Measurements from ENCODE around the gene ANKRD6. TPM values are rescaled to one million over a fixed set of nuclear protein-coding genes. Genes with fewer than 3 reads are reported as not detected.

ANKRD6 gene
- total RNA-seq, 8 experiments from 2014 or later: 2.6 to 52.4 (median 33.7) TPM

GRCh38 chr6:89483111-89483720 lies 50.3 kb downstream of the ANKRD6 start:
- no peak overlapping the region for H3K4me3 ChIP-seq
- peak; percentile 76 to 99 (median 93) for ATAC-seq (replicated peaks in 6 of 8)
- in situ Hi-C loops (cut with MboI; ENCODE audit: low pct_unique_long_range_greater_than_20kb in 2 of 9, low sequenced_read_pairs in 9 of 9, unreplicated experiment in 9 of 9): no loop called here
- H3K27ac ChIP-seq: peak overlapping the region; percentile 14 to 27
- H3K4me1 ChIP-seq (replicated peaks in 1 of 2): peaks cover 17 to 39% of the 10 kb centered on the region in 2 donors
- WGBS, 10 experiments: 0 to 61% (median 27%) methylated on average over 1 to 6 of the region's 7 CpGs; no CpG with 5 or more reads in 1 of the 10 experiments

- H3K4me3 ChIP-seq: no peak overlapping the region
- ATAC-seq (replicated peaks in 6 of 8): no peak
- peaks cover 20 to 39% of the 10 kb centered on the region in 2 donors for H3K4me1 ChIP-seq (replicated peaks in 1 of 2)
- in situ Hi-C loops (cut with MboI; ENCODE audit: low pct_unique_long_range_greater_than_20kb in 2 of 9, low sequenced_read_pairs in 9 of 9, unreplicated experiment in 9 of 9): no loop called here
- H3K27ac ChIP-seq: no peak overlapping the region
- 23 to 100% (median 100%) methylated on average over 1 to 3 of the region's 3 CpGs; no CpG with 5 or more reads in 1 of the 10 experiments for WGBS, 10 experiments
These were observed 52.4 kb downstream of the ANKRD6 start for GRCh38 chr6:89485320-89485719.

GRCh38 chr6:89487864-89488263 lies 54.9 kb downstream of the ANKRD6 start:
- H3K4me3 ChIP-seq: no peak overlapping the region
- no peak for ATAC-seq (replicated peaks in 6 of 8)
- in situ Hi-C loops (cut with MboI; ENCODE audit: low pct_unique_long_range_greater_than_20kb in 2 of 9, low sequenced_read_pairs in 9 of 9, unreplicated experiment in 9 of 9): no loop called here
- H3K4me1 ChIP-seq (replicated peaks in 1 of 2): peaks cover 16 to 27% of the 10 kb centered on the region in 2 donors
- H3K27ac ChIP-seq: no peak overlapping the region
- WGBS, 10 experiments: 20 to 100% (median 88%) methylated on average over 1 of the region's 1 CpG; no CpG with 5 or more reads in 4 of the 10 experiments

GRCh38 chr6:89488438-89488837 lies 55.5 kb downstream of the ANKRD6 start:
- Histone ChIP-seq H3K4me1 (replicated peaks in 1 of 2) (peaks cover 10 to 21% of the 10 kb centered on the region in 2 donors), H3K4me3 (no peak overlapping the region), H3K27ac (no peak overlapping the region)
- no peak for ATAC-seq (replicated peaks in 6 of 8)
- in situ Hi-C loops (cut with MboI; ENCODE audit: low pct_unique_long_range_greater_than_20kb in 2 of 9, low sequenced_read_pairs in 9 of 9, unreplicated experiment in 9 of 9): no loop called here

- Histone ChIP-seq H3K4me1 (replicated peaks in 1 of 2) (peaks cover 4 to 14% of the 10 kb centered on the region in 2 donors), H3K4me3 (no peak overlapping the region), H3K27ac (no peak overlapping the region)
- 0 to 55% (median 50%) methylated on average over 1 to 3 of the region's 3 CpGs; no CpG with 5 or more reads in 5 of the 10 experiments for WGBS, 10 experiments
- no peak for ATAC-seq (replicated peaks in 6 of 8)
- in situ Hi-C loops (cut with MboI; ENCODE audit: low pct_unique_long_range_greater_than_20kb in 2 of 9, low sequenced_read_pairs in 9 of 9, unreplicated experiment in 9 of 9): no loop called here
These were observed 56.1 kb downstream of the ANKRD6 start for GRCh38 chr6:89489078-89489477.

GRCh38 chr6:89492025-89492640 lies 59.2 kb downstream of the ANKRD6 start:
- in situ Hi-C loops (cut with MboI; ENCODE audit: low pct_unique_long_range_greater_than_20kb in 2 of 9, low sequenced_read_pairs in 9 of 9, unreplicated experiment in 9 of 9): no loop called here
- peak in 1 of 8 experiments; percentile 48 for ATAC-seq (replicated peaks in 6 of 8)
- H3K4me1 ChIP-seq (replicated peaks in 1 of 2): peaks cover 0 to 3% of the 10 kb centered on the region in 2 donors
- 54 to 100% (median 75%) methylated on average over 2 to 7 of the region's 7 CpGs for WGBS, 10 experiments
- H3K4me3 ChIP-seq: no peak overlapping the region
- H3K27ac ChIP-seq: no peak overlapping the region

- WGBS, 10 experiments: 0 to 100% (median 100%) methylated on average over 1 to 2 of the region's 3 CpGs; no CpG with 5 or more reads in 3 of the 10 experiments
- Histone ChIP-seq H3K4me1 (replicated peaks in 1 of 2) (peaks cover 2 to 3% of the 10 kb centered on the region in 2 donors), H3K27ac (no peak overlapping the region), H3K4me3 (no peak overlapping the region)
- in situ Hi-C loops (cut with MboI; ENCODE audit: low pct_unique_long_range_greater_than_20kb in 2 of 9, low sequenced_read_pairs in 9 of 9, unreplicated experiment in 9 of 9): no loop called here
- ATAC-seq (replicated peaks in 6 of 8): no peak
These were observed 61.3 kb downstream of the ANKRD6 start for GRCh38 chr6:89494131-89494793.

- no peak for ATAC-seq (replicated peaks in 6 of 8)
- peaks cover 15 to 20% of the 10 kb centered on the region in 2 donors for H3K4me1 ChIP-seq (replicated peaks in 1 of 2)
- H3K27ac ChIP-seq: no peak overlapping the region
- H3K4me3 ChIP-seq: no peak overlapping the region
- in situ Hi-C loops (cut with MboI; ENCODE audit: low pct_unique_long_range_greater_than_20kb in 2 of 9, low sequenced_read_pairs in 9 of 9, unreplicated experiment in 9 of 9): no loop called here
- 20 to 100% (median 73%) methylated on average over 1 to 7 of the region's 7 CpGs; no CpG with 5 or more reads in 4 of the 10 experiments for WGBS, 10 experiments
These were observed 63.1 kb downstream of the ANKRD6 start for GRCh38 chr6:89495961-89496535.

- 20 to 100% (median 39%) methylated on average over 1 to 3 of the region's 3 CpGs; no CpG with 5 or more reads in 2 of the 10 experiments for WGBS, 10 experiments
- Histone ChIP-seq H3K4me3 (no peak overlapping the region), H3K27ac (peak overlapping the region; percentile 3 to 24), H3K4me1 (replicated peaks in 1 of 2) (peaks cover 34 to 53% of the 10 kb centered on the region in 2 donors)
- in situ Hi-C loops (cut with MboI; ENCODE audit: low pct_unique_long_range_greater_than_20kb in 2 of 9, low sequenced_read_pairs in 9 of 9, unreplicated experiment in 9 of 9): no loop called here
- peak in 5 of 8 experiments; percentile 58 to 83 (median 72) for ATAC-seq (replicated peaks in 6 of 8)
These were observed 67.7 kb downstream of the ANKRD6 start for GRCh38 chr6:89500611-89501010.

GRCh38 chr6:89501222-89501621 lies 68.3 kb downstream of the ANKRD6 start:
- Histone ChIP-seq H3K4me3 (no peak overlapping the region), H3K27ac (peak overlapping the region in 1 of 2 donors; percentile 15), H3K4me1 (replicated peaks in 1 of 2) (peaks cover 34 to 53% of the 10 kb centered on the region in 2 donors)
- in situ Hi-C loops (cut with MboI; ENCODE audit: low pct_unique_long_range_greater_than_20kb in 2 of 9, low sequenced_read_pairs in 9 of 9, unreplicated experiment in 9 of 9): no loop called here
- 0 to 50% (median 19%) methylated on average over 2 to 3 of the region's 3 CpGs; no CpG with 5 or more reads in 3 of the 10 experiments for WGBS, 10 experiments
- ATAC-seq (replicated peaks in 6 of 8): peak in 7 of 8 experiments; percentile 22 to 93 (median 34)

GRCh38 chr6:89501753-89502152 lies 68.8 kb downstream of the ANKRD6 start:
- Histone ChIP-seq H3K4me1 (replicated peaks in 1 of 2) (peaks cover 34 to 53% of the 10 kb centered on the region in 2 donors), H3K4me3 (no peak overlapping the region), H3K27ac (no peak overlapping the region)
- WGBS, 10 experiments: 0 to 71% (median 28%) methylated on average over 1 to 2 of the region's 2 CpGs; no CpG with 5 or more reads in 2 of the 10 experiments
- in situ Hi-C loops (cut with MboI; ENCODE audit: low pct_unique_long_range_greater_than_20kb in 2 of 9, low sequenced_read_pairs in 9 of 9, unreplicated experiment in 9 of 9): no loop called here
- ATAC-seq (replicated peaks in 6 of 8): peak in 2 of 8 experiments; percentile 19 to 36

GRCh38 chr6:89503641-89504040 lies 70.7 kb downstream of the ANKRD6 start:
- 100% methylated on average over 2 of the region's 2 CpGs; no CpG with 5 or more reads in 9 of the 10 experiments for WGBS, 10 experiments
- peaks cover 34 to 60% of the 10 kb centered on the region in 2 donors for H3K4me1 ChIP-seq (replicated peaks in 1 of 2)
- in situ Hi-C loops (cut with MboI; ENCODE audit: low pct_unique_long_range_greater_than_20kb in 2 of 9, low sequenced_read_pairs in 9 of 9, unreplicated experiment in 9 of 9): no loop called here
- no peak overlapping the region for H3K4me3 ChIP-seq
- peak overlapping the region in 1 of 2 donors; percentile 54 for H3K27ac ChIP-seq
- no peak for ATAC-seq (replicated peaks in 6 of 8)

- Histone ChIP-seq H3K4me1 (replicated peaks in 1 of 2) (peaks cover 21 to 43% of the 10 kb centered on the region in 2 donors), H3K27ac (no peak overlapping the region), H3K4me3 (no peak overlapping the region)
- in situ Hi-C loops (cut with MboI; ENCODE audit: low pct_unique_long_range_greater_than_20kb in 2 of 9, low sequenced_read_pairs in 9 of 9, unreplicated experiment in 9 of 9): no loop called here
- WGBS, 10 experiments: 60 to 100% (median 95%) methylated on average over 2 to 4 of the region's 4 CpGs; no CpG with 5 or more reads in 2 of the 10 experiments
- ATAC-seq (replicated peaks in 6 of 8): no peak
These were observed 72.9 kb downstream of the ANKRD6 start for GRCh38 chr6:89505847-89506246.

Data from motor neuron (in vitro differentiated cells).